ENCODE data around the gene OR2V2.

DNA sequence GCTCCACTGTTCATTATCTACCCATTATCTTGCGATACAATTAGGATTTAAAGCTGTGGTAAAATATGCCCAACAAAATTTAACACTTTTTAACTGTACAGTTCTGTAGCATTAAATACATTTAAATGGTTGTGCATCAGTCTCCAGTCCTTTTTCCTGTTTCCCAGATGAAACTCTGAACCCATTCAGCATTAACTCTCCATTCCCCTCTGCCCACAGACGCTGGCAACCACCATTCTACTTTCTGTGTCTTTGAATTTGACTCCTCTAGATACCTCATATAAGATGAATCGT lies 60.5 kb downstream of the OR2V2 start:
- TF ChIP-seq, protein P1, sequence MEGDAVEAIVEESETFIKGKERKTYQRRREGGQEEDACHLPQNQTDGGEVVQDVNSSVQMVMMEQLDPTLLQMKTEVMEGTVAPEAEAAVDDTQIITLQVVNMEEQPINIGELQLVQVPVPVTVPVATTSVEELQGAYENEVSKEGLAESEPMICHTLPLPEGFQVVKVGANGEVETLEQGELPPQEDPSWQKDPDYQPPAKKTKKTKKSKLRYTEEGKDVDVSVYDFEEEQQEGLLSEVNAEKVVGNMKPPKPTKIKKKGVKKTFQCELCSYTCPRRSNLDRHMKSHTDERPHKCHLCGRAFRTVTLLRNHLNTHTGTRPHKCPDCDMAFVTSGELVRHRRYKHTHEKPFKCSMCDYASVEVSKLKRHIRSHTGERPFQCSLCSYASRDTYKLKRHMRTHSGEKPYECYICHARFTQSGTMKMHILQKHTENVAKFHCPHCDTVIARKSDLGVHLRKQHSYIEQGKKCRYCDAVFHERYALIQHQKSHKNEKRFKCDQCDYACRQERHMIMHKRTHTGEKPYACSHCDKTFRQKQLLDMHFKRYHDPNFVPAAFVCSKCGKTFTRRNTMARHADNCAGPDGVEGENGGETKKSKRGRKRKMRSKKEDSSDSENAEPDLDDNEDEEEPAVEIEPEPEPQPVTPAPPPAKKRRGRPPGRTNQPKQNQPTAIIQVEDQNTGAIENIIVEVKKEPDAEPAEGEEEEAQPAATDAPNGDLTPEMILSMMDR (conservative IDR thresholded peaks at IDR 0.05; ENCODE audit: low read depth, low read length): no peak
- TF ChIP-seq EZH2 (IDR thresholded peaks at IDR 0.05; ENCODE audit: borderline replicate concordance, low read depth, low read length, poor library complexity, severe bottlenecking): no peak
